HUES64 (cell line): ENCODE results near the gene URI1.
"Not testable (repeated sequence)": the region's sequence is repeated elsewhere in the genome, so short reads cannot be mapped to it uniquely, and the experiment has no call there.

ENCODE experiments used
- H3K27ac ChIP-seq: 2 replicates; pipeline ENCODE4 v1.7.0; 2013; ENCODE audit warnings: low read depth, low read length, inconsistent platforms
- H3K27me3 ChIP-seq: 2 replicates; pipeline ENCODE4 v1.6.1; 2013; ENCODE audit warnings: mild to moderate bottlenecking, low read length; ENCODE audit not compliant: insufficient read depth
- H3K36me3 ChIP-seq: 2 replicates; pipeline ENCODE4 v1.6.1; 2013; ENCODE audit warnings: mild to moderate bottlenecking, low read length; ENCODE audit not compliant: insufficient read depth
- H3K4me1 ChIP-seq: 2 replicates; pipeline ENCODE4 v1.6.1; 2013; ENCODE audit warnings: mild to moderate bottlenecking, low read length, moderate library complexity; ENCODE audit not compliant: insufficient read depth
- H3K4me3 ChIP-seq: 2 replicates; pipeline ENCODE4 v1.5.1; 2013; ENCODE audit warnings: mild to moderate bottlenecking, low read length, moderate library complexity
- H3K9ac ChIP-seq: 2 replicates; pipeline ENCODE4 v1.6.1; 2013; ENCODE audit warnings: mild to moderate bottlenecking, low read depth, low read length
- H3K9me3 ChIP-seq: 2 replicates; pipeline ENCODE4 v1.6.1; 2013; ENCODE audit warnings: low read depth, low read length; ENCODE audit not compliant: insufficient read depth
- WGBS: fragments of 150-250, 120-280 bp; methylation state at CpG from one replicate; pipeline ENCODE4 v1.1.7; 2013; ENCODE audit warnings: missing lambda C conversion rate; 5-methylcytosine and 5-hydroxymethylcytosine counted together

URI1 gene

DNA sequence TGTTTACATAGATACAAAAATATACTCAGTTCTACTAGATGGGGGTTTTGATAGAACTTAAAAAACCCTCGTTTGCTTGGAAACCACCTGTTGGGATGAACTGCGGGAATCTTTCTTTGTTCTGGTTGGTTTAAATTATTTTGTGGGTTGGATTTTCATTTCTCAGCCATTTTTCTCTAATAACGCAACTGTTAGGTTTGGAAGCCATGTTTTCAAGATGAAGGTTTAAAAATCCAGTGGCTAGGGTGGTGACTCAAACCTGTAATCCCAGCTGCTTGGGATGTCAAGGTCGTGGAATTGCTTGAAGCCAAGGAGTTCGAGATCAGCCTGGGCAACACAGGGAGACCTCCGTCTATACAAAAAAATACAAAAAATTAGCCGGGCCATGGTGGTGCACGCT, 1.6 kb downstream of the URI1 start:
- no peaks in the 10 kb centered on the region for H3K9me3 ChIP-seq
- H3K27ac ChIP-seq: no peak overlapping the region
- WGBS: 88% methylated on average over 8 of the region's 8 CpGs
- H3K4me1 ChIP-seq: 0 out of 2 replicates have a peak, but pooled peaks cover 8% of the 10 kb centered on the region
- peak overlapping the region; percentile 90 for H3K4me3 ChIP-seq
- H3K36me3 ChIP-seq: no peaks in the 10 kb centered on the region
- H3K27me3 ChIP-seq: peaks cover 14% of the 10 kb centered on the region
- peak overlapping the region; percentile 80; the same call in 1 of the 2 replicates for H3K9ac ChIP-seq

DNA sequence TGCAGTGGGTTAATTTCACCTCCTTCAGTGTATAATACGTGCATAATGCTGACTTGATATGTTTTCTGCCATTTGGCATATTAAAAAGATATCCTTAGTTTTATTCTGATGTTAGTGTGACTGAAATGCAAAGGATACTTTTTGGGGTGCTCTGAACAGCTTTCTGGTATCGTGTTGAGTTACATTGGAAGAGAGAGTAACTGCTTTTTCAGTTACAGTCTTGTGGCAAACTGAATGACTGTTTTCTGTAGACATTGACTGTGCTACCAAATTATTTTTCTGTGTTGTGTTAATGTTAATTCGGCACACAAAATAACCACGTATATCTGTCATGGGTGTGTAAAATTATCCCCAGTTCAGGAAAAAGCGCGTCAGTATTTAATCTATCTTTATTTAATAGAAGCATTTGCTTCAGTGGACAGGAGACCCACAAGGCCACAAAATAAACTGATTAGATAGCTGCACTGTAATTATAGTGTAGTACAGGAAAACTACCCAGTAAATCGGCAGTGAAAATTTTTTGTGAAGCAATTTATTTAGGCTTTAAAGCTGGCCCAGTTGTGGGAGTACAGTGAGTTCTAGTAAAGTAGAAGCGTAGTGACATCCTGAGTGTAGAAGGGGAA, 2.5 kb downstream of the URI1 start:
- WGBS: 92% methylated on average over 6 of the region's 8 CpGs
- Histone ChIP-seq H3K4me1 (0 out of 2 replicates have a peak, but pooled peaks cover 8% of the 10 kb centered on the region), H3K9ac (no peak overlapping the region), H3K36me3 (no peaks in the 10 kb centered on the region), H3K27me3 (peaks cover 14% of the 10 kb centered on the region), H3K4me3 (no peak overlapping the region), H3K9me3 (no peaks in the 10 kb centered on the region), H3K27ac (no peak overlapping the region)

DNA sequence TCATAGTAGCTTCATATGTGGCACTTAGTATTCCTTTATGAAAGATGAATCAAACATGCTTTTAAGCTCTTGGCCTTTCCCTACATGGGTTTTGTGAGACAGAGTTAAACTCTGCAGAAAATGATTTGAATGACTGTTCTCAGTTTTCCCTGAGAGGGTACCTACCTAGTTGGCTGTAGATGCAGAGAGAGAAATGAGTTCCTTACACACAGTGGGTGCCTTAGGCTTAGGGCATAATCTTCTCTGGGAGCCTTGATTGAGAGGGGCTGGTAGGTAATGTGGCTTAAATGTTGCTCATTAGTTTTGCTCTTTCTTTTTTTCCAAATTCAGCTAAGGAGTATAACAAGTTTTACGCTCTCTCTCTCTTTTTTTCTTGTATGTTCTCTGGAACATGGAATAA, 3.0 kb downstream of the URI1 start:
- Histone ChIP-seq H3K9me3 (no peaks in the 10 kb centered on the region), H3K27ac (no peak overlapping the region), H3K9ac (no peak overlapping the region), H3K4me3 (no peak overlapping the region), H3K4me1 (0 out of 2 replicates have a peak, but pooled peaks cover 8% of the 10 kb centered on the region), H3K27me3 (peaks cover 14% of the 10 kb centered on the region), H3K36me3 (0 out of 2 replicates have a peak, but pooled peaks cover under 1% of the 10 kb centered on the region)
- WGBS: 100% methylated on average over 1 of the region's 1 CpG

DNA sequence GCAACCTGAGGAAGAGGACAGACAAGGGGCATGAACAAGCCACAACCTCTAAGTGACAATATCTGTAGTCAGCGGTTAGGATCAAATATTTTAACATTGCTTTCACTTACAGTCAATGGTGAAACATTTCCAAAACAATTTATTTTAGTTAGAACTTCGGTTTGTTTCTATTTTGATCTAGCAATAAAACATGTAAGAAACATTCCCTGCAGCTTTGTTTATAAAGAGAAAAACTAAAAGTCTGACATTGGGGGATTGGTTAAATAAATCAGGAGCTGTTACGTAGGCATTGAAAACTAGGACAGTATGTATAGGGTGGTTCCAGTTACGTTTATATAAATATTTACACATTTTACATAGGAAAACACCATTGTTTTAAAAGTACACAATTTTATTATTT, 3.4 kb downstream of the URI1 start:
- Histone ChIP-seq H3K9ac (no peak overlapping the region), H3K4me1 (0 out of 2 replicates have a peak, but pooled peaks cover 8% of the 10 kb centered on the region), H3K27me3 (peaks cover 13% of the 10 kb centered on the region), H3K27ac (no peak overlapping the region), H3K9me3 (no peaks in the 10 kb centered on the region), H3K36me3 (peaks cover 4% of the 10 kb centered on the region; the same call in 1 of the 2 replicates), H3K4me3 (no peak overlapping the region)
- WGBS: 100% methylated on average over 3 of the region's 4 CpGs

DNA sequence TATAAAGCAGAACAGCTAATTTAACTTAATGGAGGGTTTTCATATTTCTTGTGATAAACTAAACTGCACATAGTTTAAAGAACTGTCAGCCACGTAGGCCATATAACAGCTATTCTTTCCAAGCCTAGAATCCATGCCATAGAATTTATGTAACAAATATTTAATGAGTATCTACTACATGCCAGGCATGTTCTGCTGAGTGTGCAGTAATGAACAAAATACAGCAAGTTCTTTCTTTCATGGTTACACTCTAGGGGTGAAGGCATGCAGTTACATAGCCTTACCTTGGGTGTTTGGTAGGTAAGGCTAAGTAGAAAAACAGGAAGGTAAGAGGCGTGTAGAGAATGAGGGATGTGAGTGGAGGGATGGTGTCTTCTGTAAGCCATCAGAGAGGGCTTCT, 4.6 kb downstream of the URI1 start:
- H3K36me3 ChIP-seq: peaks cover 11% of the 10 kb centered on the region; the same call in 1 of the 2 replicates
- H3K27me3 ChIP-seq: peaks cover 1% of the 10 kb centered on the region; the same call in 1 of the 2 replicates
- no peak overlapping the region for H3K9ac ChIP-seq
- 88% methylated on average over 1 of the region's 2 CpGs for WGBS
- H3K4me1 ChIP-seq: 0 out of 2 replicates have a peak, but pooled peaks cover 8% of the 10 kb centered on the region
- H3K4me3 ChIP-seq: no peak overlapping the region
- no peak overlapping the region for H3K27ac ChIP-seq
- H3K9me3 ChIP-seq: no peaks in the 10 kb centered on the region

DNA sequence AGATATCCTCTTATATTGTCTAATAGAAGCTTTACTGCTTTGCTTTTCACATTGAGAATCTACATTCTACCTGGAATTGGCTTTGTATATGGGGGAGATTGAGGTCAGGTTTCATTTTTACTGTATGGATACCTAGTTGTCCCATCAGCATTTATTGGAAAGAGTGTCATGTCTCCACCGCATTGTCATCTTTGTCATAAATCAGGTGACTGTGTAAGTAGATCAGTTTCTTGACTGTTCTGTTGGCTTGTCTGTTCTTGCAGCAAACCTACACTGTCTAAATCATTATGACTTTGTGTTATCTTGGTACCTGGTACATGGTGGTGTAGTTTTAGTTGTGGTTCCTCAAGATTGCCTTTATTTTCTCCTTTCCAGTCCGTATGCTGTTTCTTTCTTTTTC, 5.8 kb downstream of the URI1 start:
- H3K27ac ChIP-seq: no peak overlapping the region
- no peak overlapping the region for H3K4me3 ChIP-seq
- 100% methylated on average over 1 of the region's 2 CpGs for WGBS
- H3K9ac ChIP-seq: no peak overlapping the region
- H3K9me3 ChIP-seq: no peaks in the 10 kb centered on the region
- peaks cover 11% of the 10 kb centered on the region; the same call in 1 of the 2 replicates for H3K36me3 ChIP-seq
- peaks cover 13% of the 10 kb centered on the region; the same call in 1 of the 2 replicates for H3K4me1 ChIP-seq
- no peaks in the 10 kb centered on the region for H3K27me3 ChIP-seq

DNA sequence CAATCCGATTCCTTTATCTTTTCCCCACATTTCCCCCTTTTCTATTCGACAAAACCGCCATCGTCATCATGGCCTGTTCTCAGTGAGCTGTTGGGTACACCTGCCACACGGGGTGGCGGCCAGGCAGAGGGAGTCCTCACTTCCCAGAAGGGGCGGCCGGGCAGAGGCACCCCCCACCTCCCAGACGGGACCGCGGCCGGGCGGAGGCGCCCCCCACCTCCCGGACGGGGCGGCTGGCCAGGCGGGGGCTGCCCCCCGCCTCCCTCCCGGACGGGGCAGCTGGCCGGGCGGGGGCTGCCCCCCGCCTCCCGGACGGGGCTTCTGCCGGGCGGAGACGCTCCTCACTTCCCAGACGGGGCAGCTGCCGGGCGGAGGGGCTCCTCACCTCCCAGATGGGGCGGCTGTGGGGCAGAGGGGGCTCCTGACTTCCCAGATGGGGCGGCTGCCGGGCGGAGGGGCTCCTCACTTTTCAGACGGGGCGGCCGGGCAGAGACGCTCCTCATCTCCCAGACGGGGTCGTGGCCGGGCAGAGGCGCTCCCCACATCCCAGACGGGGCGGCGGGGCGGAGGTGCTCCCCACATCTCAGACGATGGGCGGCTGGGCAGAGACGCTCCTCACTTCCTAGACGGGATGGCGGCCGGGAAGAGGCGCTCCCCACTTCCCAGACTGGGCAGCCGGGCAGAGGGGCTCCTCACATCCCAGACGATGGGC, 6.9 kb downstream of the URI1 start:
- H3K27ac ChIP-seq, H3K9me3 ChIP-seq, H3K9ac ChIP-seq, H3K4me3 ChIP-seq, H3K27me3 ChIP-seq: not testable (repeated sequence)
- Histone ChIP-seq H3K4me1 (peaks cover 13% of the 10 kb centered on the region; the same call in 1 of the 2 replicates), H3K36me3 (peaks cover 11% of the 10 kb centered on the region; the same call in 1 of the 2 replicates)
- 96% methylated on average over 57 of the region's 57 CpGs for WGBS

DNA sequence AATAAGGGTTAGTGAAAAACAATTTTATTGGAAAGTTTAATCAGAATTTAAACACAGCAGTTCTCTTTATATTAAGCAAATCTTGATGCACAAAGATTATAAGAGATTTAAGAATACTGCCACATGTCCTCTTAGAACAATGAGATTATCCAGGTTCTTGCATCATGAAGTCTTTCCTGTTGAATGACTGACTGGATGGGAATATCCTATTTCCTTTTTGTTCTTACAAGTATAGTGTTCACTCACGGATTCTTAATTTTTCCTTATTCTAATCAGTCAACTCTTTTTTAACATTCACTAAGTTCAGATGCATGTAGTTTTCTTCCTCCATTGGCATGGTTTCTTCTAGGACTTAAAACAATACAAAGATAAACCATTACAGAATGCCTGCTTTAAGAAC, 10.1 kb downstream of the URI1 start:
- no peak overlapping the region for H3K9ac ChIP-seq
- H3K27ac ChIP-seq: no peak overlapping the region
- peaks cover 5% of the 10 kb centered on the region; the same call in 1 of the 2 replicates for H3K4me1 ChIP-seq
- no peak overlapping the region for H3K4me3 ChIP-seq
- H3K36me3 ChIP-seq: peaks cover 11% of the 10 kb centered on the region; the same call in 1 of the 2 replicates
- H3K27me3 ChIP-seq: no peaks in the 10 kb centered on the region
- H3K9me3 ChIP-seq: no peaks in the 10 kb centered on the region
- 100% methylated on average over 1 of the region's 1 CpG for WGBS

DNA sequence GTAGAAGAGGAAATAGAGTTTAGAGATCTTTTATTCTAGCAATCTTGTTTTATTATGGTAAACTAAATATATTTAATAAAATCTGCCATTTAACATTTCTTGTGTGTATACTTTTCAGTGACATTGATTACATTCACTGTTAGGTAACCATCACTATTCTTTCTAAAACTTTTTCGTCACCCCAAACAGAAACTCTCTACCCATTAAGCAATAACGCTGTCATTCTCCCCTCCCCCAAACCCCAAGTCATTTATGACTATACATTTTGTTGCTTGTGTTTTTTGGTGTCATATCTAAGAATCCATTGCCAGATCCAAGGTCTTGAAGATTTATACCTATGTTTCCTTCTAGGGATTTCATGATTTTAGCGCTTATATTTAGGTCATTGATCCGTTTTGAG, 10.6 kb downstream of the URI1 start:
- 84% methylated on average over 4 of the region's 4 CpGs for WGBS
- H3K4me1 ChIP-seq: peaks cover 5% of the 10 kb centered on the region; the same call in 1 of the 2 replicates
- H3K27me3 ChIP-seq: no peaks in the 10 kb centered on the region
- H3K9ac ChIP-seq: no peak overlapping the region
- no peaks in the 10 kb centered on the region for H3K9me3 ChIP-seq
- peaks cover 11% of the 10 kb centered on the region; the same call in 1 of the 2 replicates for H3K36me3 ChIP-seq
- no peak overlapping the region for H3K4me3 ChIP-seq
- no peak overlapping the region for H3K27ac ChIP-seq

DNA sequence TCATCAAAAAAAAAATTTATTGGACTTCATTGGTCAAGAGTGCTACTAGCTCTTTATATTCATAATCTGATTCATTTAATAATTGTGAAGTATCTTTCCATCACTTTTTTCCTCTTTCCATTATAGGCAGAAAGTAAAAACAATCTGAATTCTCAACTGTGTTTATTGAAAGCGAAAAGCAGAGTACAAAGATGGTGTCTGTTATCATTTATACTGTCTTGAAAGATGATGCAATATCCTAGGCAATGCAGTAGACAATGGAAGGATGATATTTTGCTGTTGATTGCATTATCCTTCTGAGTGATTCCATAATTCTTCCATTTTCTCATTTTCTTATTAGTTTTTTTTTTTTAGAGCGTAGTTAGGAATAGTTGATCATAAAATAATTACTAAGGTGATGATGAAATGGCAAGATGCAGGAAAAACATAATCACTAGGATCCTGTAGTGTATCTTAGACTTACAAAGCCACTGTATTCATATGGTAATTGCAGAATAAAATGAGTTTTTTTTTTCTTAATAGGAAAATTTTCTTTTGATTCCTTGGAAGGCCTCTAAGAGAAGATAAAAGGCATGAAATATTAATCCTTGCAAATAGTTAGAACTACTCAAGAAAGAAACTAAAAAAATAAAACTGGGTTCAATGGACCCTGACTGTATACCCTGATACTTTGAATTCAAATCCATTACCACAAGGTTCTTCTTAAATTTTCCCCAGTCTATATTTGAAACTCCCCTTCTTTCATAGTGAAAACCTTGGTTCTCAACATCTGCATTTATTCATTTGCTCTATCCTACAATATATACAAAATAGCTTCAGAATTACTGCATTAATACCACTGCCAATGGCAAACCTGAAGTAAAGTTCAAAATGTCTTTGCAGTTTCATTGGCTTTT, 11.6 kb downstream of the URI1 start:
- WGBS: 93% methylated on average over 2 of the region's 2 CpGs
- H3K36me3 ChIP-seq: peaks cover 11% of the 10 kb centered on the region; the same call in 1 of the 2 replicates
- peaks cover 5% of the 10 kb centered on the region; the same call in 1 of the 2 replicates for H3K4me1 ChIP-seq
- no peak overlapping the region for H3K9ac ChIP-seq
- H3K27me3 ChIP-seq: no peaks in the 10 kb centered on the region
- no peak overlapping the region for H3K27ac ChIP-seq
- no peak overlapping the region for H3K4me3 ChIP-seq
- H3K9me3 ChIP-seq: no peaks in the 10 kb centered on the region
